H1 (cell line): ENCODE measurements around the gene ANKRD31. TPM values are rescaled to one million over a fixed set of nuclear protein-coding genes. Genes with fewer than 3 reads are reported as not detected.

Experiments used
- TEAD4 ChIP-seq: IDR thresholded peaks from 2 replicates; pipeline ENCODE4 v1.6.1; 2012; ENCODE audit warnings: low read depth, low read length, inconsistent platforms, mixed read lengths
- polyA plus RNA-seq, 7 experiments: library from polyadenylated mRNA; depleted of rRNA in 3 of 7; stranded (reverse) in 5 of 7; unstranded in 2 of 7; fragments of >200 nt in 5 of 7; fragments of 200-250 nt in 2 of 7; gene quantifications; 1 replicate in 5 of 7; 2 replicates in 1 of 7; 4 replicates in 1 of 7; pipeline versions ENCODE4 v1.2.1 to v1.2.3, GENCODE V29; 2011 to 2013; ENCODE audit warnings: missing spikeins in 2 of 7, mixed read lengths in 2 of 7
- total RNA-seq: library from RNA; stranded (reverse); fragmentation: NEBNext Ultra II Directional; extraction: Animal tissue kit (Norgen Biotek cat#: 25700); gene quantifications from 2 replicates; pipeline ENCODE4 v1.2.1, GENCODE V29; 2021

Gene ANKRD31
- total and polyA plus RNA-seq, 2 of the 8 experiments (the other 6 are each of a cell fraction or from before 2014, with no cell fraction given): 0.05 to 0.06 TPM

GRCh38 chr5:75148051-75148450 lies 88.6 kb downstream of the ANKRD31 start (continued):
- no peak for TF ChIP-seq TEAD4
